ENCODE data around the gene CTNNA2.

GRCh38 chr2:80303909-80304837 is 791.3 kb downstream of the CTNNA2 start, which contains the start of gene LRRTM1:
- TF ChIP-seq, protein P1, sequence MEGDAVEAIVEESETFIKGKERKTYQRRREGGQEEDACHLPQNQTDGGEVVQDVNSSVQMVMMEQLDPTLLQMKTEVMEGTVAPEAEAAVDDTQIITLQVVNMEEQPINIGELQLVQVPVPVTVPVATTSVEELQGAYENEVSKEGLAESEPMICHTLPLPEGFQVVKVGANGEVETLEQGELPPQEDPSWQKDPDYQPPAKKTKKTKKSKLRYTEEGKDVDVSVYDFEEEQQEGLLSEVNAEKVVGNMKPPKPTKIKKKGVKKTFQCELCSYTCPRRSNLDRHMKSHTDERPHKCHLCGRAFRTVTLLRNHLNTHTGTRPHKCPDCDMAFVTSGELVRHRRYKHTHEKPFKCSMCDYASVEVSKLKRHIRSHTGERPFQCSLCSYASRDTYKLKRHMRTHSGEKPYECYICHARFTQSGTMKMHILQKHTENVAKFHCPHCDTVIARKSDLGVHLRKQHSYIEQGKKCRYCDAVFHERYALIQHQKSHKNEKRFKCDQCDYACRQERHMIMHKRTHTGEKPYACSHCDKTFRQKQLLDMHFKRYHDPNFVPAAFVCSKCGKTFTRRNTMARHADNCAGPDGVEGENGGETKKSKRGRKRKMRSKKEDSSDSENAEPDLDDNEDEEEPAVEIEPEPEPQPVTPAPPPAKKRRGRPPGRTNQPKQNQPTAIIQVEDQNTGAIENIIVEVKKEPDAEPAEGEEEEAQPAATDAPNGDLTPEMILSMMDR (IDR thresholded peaks at IDR 0.05), result no peak
- TF ChIP-seq EZH2 (IDR thresholded peaks at IDR 0.05), result no peak

Data from neural progenitor cell (in vitro differentiated cells).